Measurements from ENCODE around the gene C8B. TPM values are rescaled to one million over a fixed set of nuclear protein-coding genes. Genes with fewer than 3 reads are reported as not detected.

The C8B gene
- total RNA-seq, 2 donors from 2014 or later = not detected

DNA sequence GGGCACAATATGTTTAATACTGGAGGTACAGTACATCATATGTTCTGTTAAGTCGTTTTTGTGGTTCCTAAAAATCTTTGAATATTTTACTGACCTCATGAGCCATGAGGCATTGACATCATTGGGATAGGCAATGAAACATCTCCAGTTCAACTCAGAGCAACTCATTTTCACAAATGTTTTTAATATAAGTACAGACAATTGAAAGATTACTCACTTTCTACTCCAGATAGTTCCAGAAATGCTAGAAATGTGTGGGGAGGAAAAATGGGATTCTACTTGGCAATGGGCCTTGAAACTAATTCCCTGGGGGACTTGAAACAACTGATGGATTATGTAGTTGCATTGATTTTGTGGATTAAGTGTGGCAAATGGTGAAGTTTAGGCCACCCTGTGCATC lies 7.2 kb upstream of the C8B start:
- Histone ChIP-seq H3K27ac (no peak overlapping the region), H3K27me3 (replicated peaks; ENCODE audit: insufficient read depth) (no peaks in the 10 kb centered on the region), H3K4me3 (no peak overlapping the region), H3K4me1 (ENCODE audit: control insufficient read depth in 1 of 2, low read depth in 2 of 2) (no peaks in the 10 kb centered on the region), H3K9me3 (no peaks in the 10 kb centered on the region), H3K36me3 (no peaks in the 10 kb centered on the region)
- TF ChIP-seq, protein P1, sequence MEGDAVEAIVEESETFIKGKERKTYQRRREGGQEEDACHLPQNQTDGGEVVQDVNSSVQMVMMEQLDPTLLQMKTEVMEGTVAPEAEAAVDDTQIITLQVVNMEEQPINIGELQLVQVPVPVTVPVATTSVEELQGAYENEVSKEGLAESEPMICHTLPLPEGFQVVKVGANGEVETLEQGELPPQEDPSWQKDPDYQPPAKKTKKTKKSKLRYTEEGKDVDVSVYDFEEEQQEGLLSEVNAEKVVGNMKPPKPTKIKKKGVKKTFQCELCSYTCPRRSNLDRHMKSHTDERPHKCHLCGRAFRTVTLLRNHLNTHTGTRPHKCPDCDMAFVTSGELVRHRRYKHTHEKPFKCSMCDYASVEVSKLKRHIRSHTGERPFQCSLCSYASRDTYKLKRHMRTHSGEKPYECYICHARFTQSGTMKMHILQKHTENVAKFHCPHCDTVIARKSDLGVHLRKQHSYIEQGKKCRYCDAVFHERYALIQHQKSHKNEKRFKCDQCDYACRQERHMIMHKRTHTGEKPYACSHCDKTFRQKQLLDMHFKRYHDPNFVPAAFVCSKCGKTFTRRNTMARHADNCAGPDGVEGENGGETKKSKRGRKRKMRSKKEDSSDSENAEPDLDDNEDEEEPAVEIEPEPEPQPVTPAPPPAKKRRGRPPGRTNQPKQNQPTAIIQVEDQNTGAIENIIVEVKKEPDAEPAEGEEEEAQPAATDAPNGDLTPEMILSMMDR (IDR thresholded peaks at IDR 0.05) = no peak
- ATAC-seq (ENCODE audit: insufficient number of reproducible peaks, low FRiP score, low read depth) (no peak), DNase-seq (ENCODE audit: low spot score) (no peak)

DNA sequence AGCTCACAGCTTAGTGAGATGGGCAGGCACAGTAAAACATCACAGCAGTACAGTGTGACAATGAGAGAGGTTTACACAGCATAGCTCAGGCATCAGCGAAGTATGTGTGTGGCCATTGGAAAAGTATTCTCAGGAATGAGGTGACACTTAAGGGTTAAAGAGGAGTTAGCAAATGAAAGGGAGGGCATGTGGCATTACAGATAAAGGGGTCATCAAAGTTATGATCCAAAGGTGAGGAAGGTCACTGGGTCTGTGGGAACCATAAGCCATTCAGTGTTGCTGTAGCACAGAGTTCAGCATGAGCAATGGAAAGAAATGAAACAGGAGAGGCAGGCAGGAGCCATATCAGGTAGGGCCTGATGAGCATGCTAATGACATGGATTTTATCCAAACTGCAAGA lies 4.5 kb upstream of the C8B start:
- no peaks in the 10 kb centered on the region for H3K4me1 ChIP-seq (ENCODE audit: control insufficient read depth in 1 of 2, low read depth in 2 of 2)
- H3K27ac ChIP-seq = no peak overlapping the region
- no peak for DNase-seq (ENCODE audit: low spot score)
- no peaks in the 10 kb centered on the region for H3K9me3 ChIP-seq
- no peak for ATAC-seq (ENCODE audit: insufficient number of reproducible peaks, low FRiP score, low read depth)
- TF ChIP-seq, protein P1 (IDR thresholded peaks at IDR 0.05) = no peak
- H3K36me3 ChIP-seq = no peaks in the 10 kb centered on the region
- no peak overlapping the region for H3K4me3 ChIP-seq
- H3K27me3 ChIP-seq (replicated peaks; ENCODE audit: insufficient read depth) = no peaks in the 10 kb centered on the region

DNA sequence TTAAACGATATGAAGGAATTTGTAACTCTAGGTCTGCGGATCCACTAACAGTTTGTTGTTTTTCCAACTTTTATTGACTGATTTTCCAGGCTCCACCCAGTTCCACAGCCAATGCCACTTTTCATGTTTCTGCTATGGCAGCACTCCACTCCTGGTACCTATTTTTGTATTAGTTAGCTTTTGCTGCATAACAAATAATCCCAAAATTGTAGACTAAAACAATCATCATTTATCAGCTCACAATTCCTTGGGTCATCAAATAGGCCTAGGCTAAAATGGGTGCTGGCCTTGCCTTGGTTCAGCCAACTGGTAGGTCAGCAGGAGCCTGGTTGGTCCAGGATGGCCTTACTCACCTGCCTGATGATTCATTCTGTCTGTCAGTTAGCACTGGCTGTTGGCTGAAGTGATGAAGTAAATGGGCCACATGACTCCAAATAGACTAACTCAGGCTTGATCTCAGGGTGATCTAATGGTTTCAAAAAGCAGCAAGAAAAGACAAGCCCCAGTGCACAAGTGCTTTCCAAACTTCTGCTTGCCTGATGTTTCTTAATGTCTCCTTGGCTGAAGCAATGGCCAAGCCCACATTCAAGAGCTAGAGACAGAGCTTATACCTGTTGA lies 3.2 kb upstream of the C8B start:
- H3K4me3 ChIP-seq = no peak overlapping the region
- H3K27ac ChIP-seq = no peak overlapping the region
- no peaks in the 10 kb centered on the region for H3K27me3 ChIP-seq (replicated peaks; ENCODE audit: insufficient read depth)
- TF ChIP-seq, protein P1 (IDR thresholded peaks at IDR 0.05) = no peak
- no peaks in the 10 kb centered on the region for H3K4me1 ChIP-seq (ENCODE audit: control insufficient read depth in 1 of 2, low read depth in 2 of 2)
- no peak for DNase-seq (ENCODE audit: low spot score)
- no peak for ATAC-seq (ENCODE audit: insufficient number of reproducible peaks, low FRiP score, low read depth)
- no peaks in the 10 kb centered on the region for H3K9me3 ChIP-seq
- H3K36me3 ChIP-seq = no peaks in the 10 kb centered on the region

DNA sequence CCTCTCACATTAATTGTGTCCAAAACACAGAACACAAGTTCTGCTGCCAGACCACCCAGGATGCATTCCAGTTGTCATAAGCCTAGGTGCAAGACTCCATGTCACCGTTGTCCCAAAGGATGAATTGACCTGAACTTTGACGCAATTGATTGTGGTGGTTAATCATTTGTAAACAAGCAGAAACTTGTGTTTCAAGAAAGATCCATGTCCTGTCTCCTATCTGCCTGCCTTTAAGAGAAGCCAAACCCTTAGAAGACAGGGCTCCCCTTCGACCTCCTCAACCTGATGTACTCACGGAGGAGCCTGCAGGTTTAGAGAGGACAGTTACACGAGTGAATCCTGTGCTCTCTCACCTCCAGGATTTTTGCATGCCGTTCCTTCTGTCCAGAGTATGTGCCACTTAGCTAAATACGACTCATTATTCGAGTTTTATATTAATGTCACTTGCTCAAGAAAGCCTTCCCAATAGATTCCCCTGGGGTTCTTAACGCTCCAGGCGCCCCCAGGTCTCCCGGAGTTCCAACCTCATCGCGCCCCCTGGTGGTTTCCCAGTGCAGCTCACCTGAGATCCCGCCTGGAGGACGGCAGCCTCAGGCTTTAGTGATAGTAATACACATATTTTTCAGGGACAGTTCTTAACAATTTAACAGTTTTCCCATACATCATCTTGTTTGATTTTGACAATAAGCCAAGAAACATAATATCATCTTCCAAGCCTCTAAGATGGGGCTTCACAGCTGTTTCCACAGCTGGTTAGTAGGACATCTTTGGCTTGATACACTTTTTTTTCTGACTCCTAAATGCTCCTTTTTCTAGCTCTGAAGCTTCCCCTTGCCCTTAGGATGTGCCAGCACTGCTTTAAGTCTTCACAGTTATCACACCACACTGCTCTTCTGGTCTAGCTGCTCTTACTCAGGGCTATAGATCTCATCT lies 2.4 kb upstream of the C8B start:
- ATAC-seq (ENCODE audit: insufficient number of reproducible peaks, low FRiP score, low read depth) = no peak
- DNase-seq (ENCODE audit: low spot score) = no peak
- Histone ChIP-seq H3K27ac (no peak overlapping the region), H3K36me3 (no peaks in the 10 kb centered on the region), H3K9me3 (no peaks in the 10 kb centered on the region), H3K4me3 (no peak overlapping the region), H3K4me1 (ENCODE audit: control insufficient read depth in 1 of 2, low read depth in 2 of 2) (no peaks in the 10 kb centered on the region), H3K27me3 (replicated peaks; ENCODE audit: insufficient read depth) (no peaks in the 10 kb centered on the region)
- TF ChIP-seq, protein P1 (IDR thresholded peaks at IDR 0.05) = peak; percentile 15

DNA sequence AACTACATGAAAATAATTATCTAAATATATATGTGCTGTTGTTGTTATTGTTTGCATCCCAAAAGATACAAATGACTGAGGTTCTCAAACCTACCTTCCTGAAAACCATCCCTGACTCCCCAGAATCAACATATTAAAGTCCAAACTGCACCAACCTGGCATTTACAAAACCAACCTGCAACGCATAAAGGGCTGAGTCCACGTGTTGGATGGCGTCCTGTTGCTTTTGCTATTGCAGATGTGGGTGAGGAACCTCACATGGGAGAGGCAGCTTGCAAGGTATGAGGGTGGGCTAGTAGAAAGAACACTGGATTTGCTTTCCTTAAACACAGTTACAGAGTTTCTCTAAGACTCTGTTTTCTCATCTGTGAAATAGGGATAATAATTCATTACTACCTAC lies 1.5 kb upstream of the C8B start:
- Histone ChIP-seq H3K27me3 (replicated peaks; ENCODE audit: insufficient read depth) (no peaks in the 10 kb centered on the region), H3K4me1 (ENCODE audit: control insufficient read depth in 1 of 2, low read depth in 2 of 2) (no peaks in the 10 kb centered on the region), H3K36me3 (no peaks in the 10 kb centered on the region), H3K27ac (no peak overlapping the region), H3K9me3 (no peaks in the 10 kb centered on the region), H3K4me3 (no peak overlapping the region)
- ATAC-seq (ENCODE audit: insufficient number of reproducible peaks, low FRiP score, low read depth) (no peak), DNase-seq (ENCODE audit: low spot score) (no peak)
- TF ChIP-seq, protein P1 (IDR thresholded peaks at IDR 0.05) = no peak
